H9 (cell line): ENCODE data around the gene RIPPLY1. TPM values are rescaled to one million over a fixed set of nuclear protein-coding genes. Genes with fewer than 3 reads are reported as not detected.

Experiments
- DNase-seq: peaks from one replicate; pipeline ENCODE4 v3.0.0-alpha.2; 2017
- H2AFZ ChIP-seq: one replicate; pipeline ENCODE4 v1.6.1; 2013; ENCODE audit warnings: mild to moderate bottlenecking, low read length, control low read depth, moderate library complexity
- H2AK5ac ChIP-seq: 2 replicates; pipeline ENCODE4 v1.6.1; 2013; ENCODE audit warnings: low read length, control low read depth, mixed read lengths; ENCODE audit not compliant: insufficient read length
- H2BK120ac ChIP-seq: one replicate; pipeline ENCODE4 v1.6.1; 2013; ENCODE audit warnings: low read depth, mild to moderate bottlenecking, low read length, control low read depth, inconsistent platforms; ENCODE audit not compliant: poor library complexity, severe bottlenecking
- H2BK12ac ChIP-seq: 2 replicates; pipeline ENCODE4 v1.6.1; 2013; ENCODE audit warnings: low read length, control low read depth, mixed read lengths, low read depth; ENCODE audit not compliant: insufficient read length
- H2BK15ac ChIP-seq: 2 replicates; pipeline ENCODE4 v1.6.1; 2013; ENCODE audit warnings: low read depth, low read length, control low read depth
- H2BK20ac ChIP-seq: one replicate; pipeline ENCODE4 v1.6.1; 2013; ENCODE audit warnings: low read depth, mild to moderate bottlenecking, low read length, control low read depth, inconsistent platforms; ENCODE audit not compliant: poor library complexity, severe bottlenecking
- H2BK5ac ChIP-seq: 2 replicates; pipeline ENCODE4 v1.6.1; 2013; ENCODE audit warnings: low read length, control low read depth, mixed read lengths; ENCODE audit not compliant: insufficient read length
- H3K14ac ChIP-seq: 2 replicates; pipeline ENCODE4 v1.6.1; 2013; ENCODE audit warnings: low read length, control low read depth; ENCODE audit not compliant: insufficient read depth
- H3K18ac ChIP-seq: 2 replicates; pipeline ENCODE4 v1.6.1; 2013; ENCODE audit warnings: low read depth, mild to moderate bottlenecking, mixed read lengths, low read length, control low read depth; ENCODE audit not compliant: insufficient read length
- H3K23ac ChIP-seq: 2 replicates; pipeline ENCODE4 v1.6.1; 2013; ENCODE audit warnings: low read length, control low read depth, mixed read lengths, low read depth; ENCODE audit not compliant: insufficient read length
- H3K23me2 ChIP-seq: 2 replicates; pipeline ENCODE4 v1.6.1; 2013; ENCODE audit warnings: low read depth, mild to moderate bottlenecking, mixed read lengths, low read length, control low read depth; ENCODE audit not compliant: insufficient read length, poor library complexity, severe bottlenecking
- H3K27ac ChIP-seq: 2 replicates; pipeline ENCODE4 v1.5.1; 2013; ENCODE audit warnings: low read length, control low read depth, mixed read lengths, low read depth; ENCODE audit not compliant: insufficient read length
- H3K27me3 ChIP-seq: 2 replicates; pipeline ENCODE4 v1.6.1; 2013; ENCODE audit warnings: low read length, control low read depth, inconsistent platforms; ENCODE audit not compliant: insufficient read depth
- H3K4ac ChIP-seq: 2 replicates; pipeline ENCODE4 v1.6.1; 2013; ENCODE audit warnings: low read depth, mild to moderate bottlenecking, control low read depth, inconsistent platforms, low read length, moderate library complexity
- H3K4me1 ChIP-seq: 2 replicates; pipeline ENCODE4 v1.6.1; 2013; ENCODE audit warnings: low read length, control low read depth, inconsistent platforms; ENCODE audit not compliant: insufficient read depth
- H3K4me2 ChIP-seq: 2 replicates; pipeline ENCODE4 v1.6.1; 2013; ENCODE audit warnings: low read length, control low read depth, mixed read lengths; ENCODE audit not compliant: insufficient read length, insufficient read depth
- H3K56ac ChIP-seq: 2 replicates; pipeline ENCODE4 v1.6.1; 2013; ENCODE audit warnings: low read depth, mild to moderate bottlenecking, mixed read lengths, low read length, control low read depth; ENCODE audit not compliant: insufficient read length
- H3K79me1 ChIP-seq: 2 replicates; pipeline ENCODE4 v1.6.1; 2013; ENCODE audit warnings: low read depth, mild to moderate bottlenecking, moderate library complexity, low read length, control low read depth, inconsistent platforms; ENCODE audit not compliant: insufficient read depth, poor library complexity, severe bottlenecking
- H3K79me2 ChIP-seq: 2 replicates; pipeline ENCODE4 v1.6.1; 2013; ENCODE audit warnings: low read length, control low read depth, inconsistent platforms; ENCODE audit not compliant: insufficient read depth
- H3K9ac ChIP-seq: 2 replicates; pipeline ENCODE4 v1.6.1; 2013; ENCODE audit warnings: low read length, control low read depth, mixed read lengths; ENCODE audit not compliant: insufficient read length; ENCODE audit errors: extremely low read depth
- H3K9me3 ChIP-seq: one replicate; pipeline ENCODE4 v1.6.1; 2013; ENCODE audit warnings: low read depth, low read length, inconsistent platforms; ENCODE audit not compliant: control insufficient read depth
- H3T11ph ChIP-seq: one replicate; pipeline ENCODE4 v1.6.1; 2013; ENCODE audit warnings: mild to moderate bottlenecking, low read length, control low read depth, inconsistent platforms
- H4K20me1 ChIP-seq: one replicate; pipeline ENCODE4 v1.6.1; 2013; ENCODE audit not compliant: control insufficient read depth, insufficient read length, insufficient read depth
- H4K5ac ChIP-seq: 2 replicates; pipeline ENCODE4 v1.6.1; 2013; ENCODE audit warnings: low read depth, mild to moderate bottlenecking, mixed read lengths, low read length, control low read depth; ENCODE audit not compliant: insufficient read length
- H4K8ac ChIP-seq: replicated peaks from 2 replicates; pipeline ENCODE4 v1.6.1; 2013; ENCODE audit warnings: low read length, control low read depth, mixed read lengths, low read depth; ENCODE audit not compliant: insufficient read length
- H4K91ac ChIP-seq: 2 replicates; pipeline ENCODE4 v1.6.1; 2013; ENCODE audit warnings: low read depth, mild to moderate bottlenecking, moderate library complexity, mixed read lengths, low read length, control low read depth; ENCODE audit not compliant: insufficient read length
- H3K27ac Mint-ChIP-seq, 3 experiments: 2 replicates in 2 of 3; 3 replicates in 1 of 3; pipeline ENCODE4 v1.8.0; 2020 to 2021; ENCODE audit warnings: mixed read lengths in 3 of 3, mild to moderate bottlenecking in 1 of 3, moderate library complexity in 1 of 3
- H3K27me3 Mint-ChIP-seq: 2 replicates; pipeline ENCODE4 v1.8.0; 2021; ENCODE audit warnings: low read depth, mild to moderate bottlenecking, moderate library complexity, mixed read lengths
- H3K36me3 Mint-ChIP-seq, 3 experiments: 2 replicates in 2 of 3; 3 replicates in 1 of 3; pipeline ENCODE4 v1.8.0; 2020 to 2021; ENCODE audit warnings: low read depth in 3 of 3, mixed read lengths in 3 of 3; ENCODE audit not compliant: insufficient read depth in 1 of 3
- H3K4me1 Mint-ChIP-seq, 2 experiments: 2 replicates each; pipeline ENCODE4 v1.8.0; 2020; ENCODE audit warnings: mixed read lengths in 2 of 2
- H3K4me3 Mint-ChIP-seq, 2 experiments: 2 replicates in 1 of 2; 3 replicates in 1 of 2; pipeline ENCODE4 v1.8.0; 2020 to 2021; ENCODE audit warnings: mild to moderate bottlenecking in 2 of 2, mixed read lengths in 2 of 2, moderate library complexity in 1 of 2
- H3K9me3 Mint-ChIP-seq, 2 experiments: 2 replicates in 1 of 2; 3 replicates in 1 of 2; pipeline ENCODE4 v1.8.0; 2020; ENCODE audit warnings: mild to moderate bottlenecking in 2 of 2, mixed read lengths in 2 of 2, moderate library complexity in 1 of 2
- CTCF ChIP-seq: fragments of 200-600 bp; sonication (generic); conservative IDR thresholded peaks from 3 replicates; pipeline ENCODE4 v1.8.0; 2021; ENCODE audit warnings: antibody characterized with exemption, mild to moderate bottlenecking
- WGBS: extraction: QIAGEN DNeasy Blood & Tissue Kit; methylation state at CpG from one replicate; pipeline ENCODE4 v1.1.7; 2013; ENCODE audit warnings: missing lambda C conversion rate, low lambda C conversion rate, mixed read lengths; ENCODE audit not compliant: insufficient read length; ENCODE audit errors: extremely low coverage; 5-methylcytosine and 5-hydroxymethylcytosine counted together
- total RNA-seq: library from RNA; stranded (reverse); gene quantifications from 2 replicates; pipeline ENCODE4 v1.2.1, GENCODE V29; 2021

Gene RIPPLY1
- total RNA-seq, 1 experiment from 2014 or later, result not detected

GRCh38 chrX:106928227-106928626 lies 25.1 kb upstream of the RIPPLY1 start:
- Histone ChIP-seq H3K18ac (no peak overlapping the region), H3T11ph (no peak overlapping the region), H4K5ac (no peak overlapping the region), H3K56ac (no peak overlapping the region), H3K79me1 (no peaks in the 10 kb centered on the region), H4K8ac (no peak overlapping the region), H4K91ac (no peak overlapping the region), H3K23ac (no peak overlapping the region), H3K4ac (no peak overlapping the region), H2AK5ac (no peak overlapping the region), H3K4me1 (no peaks in the 10 kb centered on the region), H3K27me3 (no peaks in the 10 kb centered on the region), H2BK12ac (no peak overlapping the region), H3K27ac (no peak overlapping the region), H3K9ac (no peak overlapping the region), H3K9me3 (peaks cover 4% of the 10 kb centered on the region), H3K14ac (no peak overlapping the region), H3K23me2 (no peaks in the 10 kb centered on the region), H3K4me2 (no peak overlapping the region), H2BK15ac (no peak overlapping the region), H4K20me1 (no peaks in the 10 kb centered on the region), H2BK5ac (no peak overlapping the region), H2AFZ (no peak overlapping the region), H2BK120ac (no peak overlapping the region), H3K79me2 (no peaks in the 10 kb centered on the region), H2BK20ac (no peak overlapping the region)
- Mint-ChIP-seq H3K36me3 (no peaks in the 10 kb centered on the region), H3K27ac (no peak overlapping the region), H3K27me3 (no peaks in the 10 kb centered on the region; the same call in 1 of the 2 replicates), H3K9me3 (peaks cover 0 to 20% of the 10 kb centered on the region in 2 experiments; a peak in 2 of 5 replicates), H3K4me3 (no peak overlapping the region), H3K4me1 (no peaks in the 10 kb centered on the region)
- TF ChIP-seq CTCF, result no peak
- DNase-seq, result no peak
- WGBS, result no CpG with 5 or more reads among the region's 4 CpGs
